GM21447 (cell line): ENCODE measurements around the gene SLC38A9.
A peak's percentile ranks its signal among the peaks of the same experiment; 100 is the strongest.
"Not testable (repeated sequence)": the region's sequence is repeated elsewhere in the genome, so short reads cannot be mapped to it uniquely, and the experiment has no call there.

ENCODE experiments used
- ATAC-seq: cut with Tn5 transposase; IDR thresholded peaks from one replicate; pipeline ENCODE4 v1.9.1; 2021; ENCODE audit not compliant: unreplicated experiment

The SLC38A9 gene

DNA sequence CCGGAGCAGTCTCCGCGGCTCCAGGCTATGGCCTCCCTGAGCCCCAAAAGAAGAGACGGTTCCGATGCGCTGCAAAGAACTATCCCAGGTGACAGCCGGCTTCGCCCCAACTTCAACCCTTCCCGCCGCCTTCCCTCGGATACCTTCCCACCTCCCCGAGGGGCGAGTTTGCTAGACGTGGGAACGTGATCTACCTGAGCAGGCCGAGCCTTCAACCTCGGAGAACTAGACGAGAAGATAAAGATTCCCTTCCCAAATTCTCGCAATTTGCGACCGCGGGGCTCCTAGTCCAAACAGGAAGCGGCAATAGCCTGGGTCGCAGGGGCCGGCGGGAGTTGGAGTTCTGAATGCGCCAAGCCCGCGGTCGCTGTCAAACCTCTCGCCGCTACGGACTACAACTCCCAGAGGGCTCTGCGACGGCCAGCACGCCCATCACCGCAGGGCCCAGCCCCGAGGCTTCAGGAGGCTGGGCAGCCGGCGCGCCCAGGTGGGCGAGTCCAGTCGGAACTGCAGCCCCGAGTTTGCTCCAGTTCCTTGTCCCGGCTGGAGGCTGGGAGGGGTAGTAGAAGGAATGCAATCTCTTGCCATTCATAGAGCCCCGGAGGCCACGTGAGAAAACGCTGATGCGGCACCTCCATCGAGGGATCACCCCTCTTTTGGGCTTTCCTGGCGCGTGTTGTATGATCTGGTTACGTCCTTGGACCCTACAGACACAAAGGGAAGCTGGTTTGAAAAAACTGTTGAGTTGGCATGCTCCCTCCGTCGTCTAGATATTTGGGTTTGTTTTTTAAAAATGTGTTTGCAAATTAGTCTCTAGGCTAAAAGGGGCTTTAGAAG, at the start of gene SLC38A9:
TSS of gene SLC38A9 (minus strand) at position 302 of the 837 bp plus-strand sequence. CDS start 14,366 bp downstream, outside the sequence.
- peak; percentile 100 for ATAC-seq

GRCh38 chr5:55761721-55762120, 49.6 kb upstream of the SLC38A9 start:
- ATAC-seq: not testable (repeated sequence)

DNA sequence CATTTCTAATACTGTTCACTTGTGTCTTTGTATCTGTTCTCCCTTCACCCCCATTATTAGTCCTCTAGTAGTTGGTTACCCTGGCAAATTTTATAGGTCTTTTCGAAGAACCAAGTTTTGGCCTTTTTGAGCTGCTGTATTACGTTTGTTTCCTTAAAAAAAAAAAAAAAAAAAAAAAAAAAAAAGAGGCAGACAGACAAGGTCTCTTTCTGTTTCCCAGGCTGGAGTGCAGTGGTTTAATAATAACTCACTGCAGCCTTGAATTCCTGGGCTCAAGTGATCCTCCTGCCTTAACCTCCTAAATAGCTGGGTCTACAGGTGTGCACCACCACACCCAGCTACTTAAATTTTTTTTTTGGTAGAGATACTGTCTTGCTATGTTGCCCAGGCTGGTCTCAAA, 46.6 kb upstream of the SLC38A9 start:
- no peak for ATAC-seq

DNA sequence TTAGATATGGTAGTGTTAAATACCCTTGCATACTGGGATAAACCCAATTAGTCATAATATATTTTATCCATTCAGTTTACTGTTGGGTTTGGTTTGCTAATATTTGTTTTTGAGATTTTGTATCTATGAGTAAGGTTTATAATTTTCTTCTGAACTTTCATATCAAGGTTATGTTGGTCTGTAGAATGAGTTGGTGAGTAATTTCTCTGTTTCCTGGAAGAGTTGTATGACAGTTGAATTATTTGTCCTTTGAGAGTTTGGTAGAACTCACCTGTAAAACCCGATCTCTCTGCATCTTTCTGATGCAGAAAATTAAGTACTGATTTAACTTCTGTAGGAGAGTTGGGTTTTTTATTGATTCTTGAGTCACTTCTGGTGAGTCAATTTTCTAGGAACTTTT, 46.1 kb upstream of the SLC38A9 start:
- no peak for ATAC-seq

DNA sequence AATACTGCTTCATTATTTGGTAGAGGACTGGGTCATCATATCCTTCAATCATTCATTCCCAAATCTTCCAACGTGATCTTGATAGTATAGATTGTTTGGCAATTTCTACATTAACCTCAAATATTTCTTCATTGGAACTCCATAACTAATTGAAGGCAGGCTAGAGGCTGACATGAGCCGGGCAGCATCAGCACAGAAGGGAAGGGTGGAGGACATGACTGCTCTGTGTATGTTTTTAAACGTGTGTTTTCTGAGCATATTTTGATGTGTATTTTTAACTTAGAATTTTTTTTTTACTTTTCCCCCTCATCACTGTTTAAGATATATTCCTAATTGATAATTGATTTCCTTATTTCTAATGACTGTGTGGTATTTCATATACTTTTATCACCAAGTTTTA, 38.4 kb upstream of the SLC38A9 start:
- ATAC-seq: no peak

DNA sequence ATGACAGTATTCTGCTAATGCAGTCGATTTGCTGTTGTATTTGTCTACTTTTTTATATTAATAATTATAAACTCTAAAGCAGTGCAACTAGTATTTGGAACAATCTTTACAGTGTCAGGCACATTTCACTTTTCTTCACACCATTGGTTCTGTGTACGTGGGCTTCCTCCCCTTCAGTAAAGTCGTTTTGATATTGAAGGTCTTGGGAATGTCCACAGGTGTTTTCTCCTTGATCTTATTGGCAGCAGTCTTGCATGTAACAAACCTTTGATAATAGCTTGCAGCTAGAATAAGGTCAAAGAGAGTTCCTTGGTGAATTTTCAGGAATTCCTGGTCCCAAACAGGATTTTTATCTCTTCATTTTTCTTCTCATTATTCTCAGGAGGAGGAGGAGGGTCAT, 37.9 kb upstream of the SLC38A9 start:
- no peak for ATAC-seq

DNA sequence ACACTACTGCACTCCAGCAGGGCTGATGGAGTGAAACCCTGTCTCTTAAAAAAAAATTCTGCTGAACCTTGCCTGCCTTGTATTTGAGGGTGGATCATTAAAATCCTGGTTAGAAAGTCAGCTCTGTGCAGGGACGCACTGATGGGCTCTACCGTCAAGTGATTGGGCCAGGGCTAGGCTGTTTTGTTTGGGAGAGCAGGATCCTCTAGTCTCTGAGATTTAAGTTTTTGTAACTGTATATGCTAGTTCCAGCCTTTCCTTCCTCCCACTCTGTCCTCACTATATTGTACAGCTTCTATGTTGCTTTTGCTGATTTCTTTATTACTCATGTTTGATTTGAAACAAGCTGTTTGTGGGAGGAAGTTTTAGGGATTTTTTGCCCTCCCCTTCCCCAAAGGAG, 37.3 kb upstream of the SLC38A9 start:
- no peak for ATAC-seq

DNA sequence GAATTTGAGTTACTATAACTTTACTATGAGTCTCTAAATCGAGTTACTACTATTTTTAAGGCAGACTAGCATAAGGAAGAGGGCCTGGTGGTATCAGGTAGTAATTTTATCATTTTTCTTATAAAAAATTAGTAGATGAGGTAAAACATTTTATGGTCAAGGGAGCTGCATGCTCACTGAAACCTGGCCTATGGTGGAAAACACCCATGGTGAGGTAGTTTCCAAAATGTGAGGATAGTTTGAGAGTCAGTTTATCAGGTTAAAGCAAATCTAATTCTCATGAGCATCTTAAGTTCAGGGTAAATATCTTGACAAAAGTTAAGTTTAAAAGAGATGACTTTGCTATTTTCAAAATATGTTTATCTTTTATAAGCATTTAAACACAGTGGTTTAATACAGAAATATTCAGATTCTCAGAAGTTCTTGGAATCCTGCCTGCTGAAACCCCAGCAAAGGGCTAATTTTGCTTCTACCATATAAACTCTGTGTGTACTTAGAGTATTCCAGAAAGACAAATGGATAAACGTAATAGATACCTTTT, 35.7 kb upstream of the SLC38A9 start:
- ATAC-seq: no peak

DNA sequence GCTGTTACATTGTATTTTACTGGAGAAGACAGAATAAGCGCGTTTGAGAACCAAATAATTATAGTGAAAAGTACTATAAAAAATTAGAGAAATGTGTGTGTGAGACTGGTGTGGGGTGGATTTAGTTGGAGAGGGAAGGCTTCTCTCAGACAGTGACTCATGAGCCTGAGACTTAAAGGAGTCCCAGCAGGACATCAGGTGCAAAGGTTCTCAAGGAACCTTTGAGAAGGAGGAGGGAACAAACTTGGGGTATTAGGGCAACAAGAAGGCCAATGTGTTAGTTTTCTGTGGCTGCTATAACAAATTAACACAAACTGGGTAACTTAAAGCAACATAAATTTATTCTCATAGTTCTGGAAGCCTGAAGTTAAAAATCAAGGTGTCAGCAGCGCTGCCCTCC, 30.7 kb upstream of the SLC38A9 start:
- no peak for ATAC-seq

GRCh38 chr5:55737793-55738192, 25.7 kb upstream of the SLC38A9 start, which contains the start of gene DDX4:
Gene DDX4 (plus strand): TSS chr5:55738061. CDS start chr5:55738964, 903 bp downstream.
- ATAC-seq: no peak

DNA sequence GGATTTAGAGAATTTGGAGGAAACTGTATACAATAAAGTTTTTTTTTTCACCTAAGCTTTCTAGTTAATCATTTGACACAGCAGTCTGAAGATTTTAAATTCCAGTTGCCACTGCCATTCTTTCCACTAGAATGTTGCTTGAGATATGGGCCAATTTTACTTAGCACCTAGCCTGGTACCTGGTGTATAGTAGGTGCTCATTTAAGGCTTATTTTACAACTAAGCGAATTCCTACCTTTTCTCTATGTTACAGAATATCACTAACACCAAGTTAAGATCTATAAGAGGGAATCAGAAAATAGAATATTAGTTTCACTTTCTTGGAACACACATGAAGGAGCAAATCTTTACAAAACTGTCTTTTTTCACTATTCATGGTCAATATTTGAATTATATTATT, 22.5 kb upstream of the SLC38A9 start:
- ATAC-seq: no peak

- no peak for ATAC-seq
These were observed 20.5 kb upstream of the SLC38A9 start for GRCh38 chr5:55732585-55732984.

GRCh38 chr5:55731848-55732247, 19.7 kb upstream of the SLC38A9 start:
- ATAC-seq: no peak

- no peak for ATAC-seq
These were observed 12.2 kb upstream of the SLC38A9 start for GRCh38 chr5:55724281-55724680.

- ATAC-seq: no peak
These were observed 8.1 kb upstream of the SLC38A9 start for GRCh38 chr5:55720188-55720703.

- not testable (repeated sequence) for ATAC-seq
These were observed 6.9 kb upstream of the SLC38A9 start for GRCh38 chr5:55719026-55719425.

DNA sequence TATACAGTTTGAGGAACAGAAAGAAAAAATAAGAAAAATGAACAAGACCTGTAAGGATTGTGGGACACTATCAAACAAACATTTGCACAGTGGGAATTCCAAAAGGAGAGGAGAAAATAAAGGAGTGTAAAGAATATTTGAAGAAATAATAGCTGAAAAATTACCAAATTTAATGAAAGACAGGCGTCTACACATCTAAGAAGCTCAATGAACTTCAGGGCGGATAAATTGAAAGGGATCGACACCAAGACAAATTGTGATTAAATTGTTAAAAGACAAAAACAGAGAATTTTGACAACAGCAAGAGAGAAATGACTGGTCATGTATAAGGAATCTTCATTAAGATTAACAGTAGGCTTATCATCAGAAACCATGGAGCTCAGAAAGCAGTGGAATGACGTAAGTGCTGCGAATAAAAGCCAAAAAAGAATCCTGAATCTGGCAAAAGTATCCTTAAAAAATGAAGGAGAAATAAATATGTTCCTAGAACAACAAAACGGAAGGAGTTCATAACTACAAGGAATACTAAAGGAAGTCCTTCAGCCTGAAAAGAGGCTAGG, 3.5 kb upstream of the SLC38A9 start:
- ATAC-seq: no peak

DNA sequence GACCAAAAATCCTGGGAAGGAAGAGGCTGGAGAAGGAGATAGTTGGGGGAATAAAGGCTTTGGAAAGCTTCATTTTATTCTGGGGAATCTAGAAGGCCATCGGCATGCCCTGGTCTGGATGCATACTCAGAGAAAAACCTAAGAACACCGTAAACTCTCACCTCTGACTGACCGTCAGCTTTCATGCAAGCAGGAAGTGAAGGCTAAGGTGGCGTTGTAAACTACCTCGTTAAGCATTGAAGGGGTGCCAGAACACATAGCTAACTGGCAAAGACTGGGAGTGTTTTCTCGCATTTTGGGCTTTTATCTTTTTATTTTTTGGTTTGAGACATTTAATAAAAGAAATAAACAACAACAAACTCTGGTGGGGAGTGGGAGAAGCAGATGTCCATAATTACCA, 2.6 kb upstream of the SLC38A9 start:
- ATAC-seq: no peak

DNA sequence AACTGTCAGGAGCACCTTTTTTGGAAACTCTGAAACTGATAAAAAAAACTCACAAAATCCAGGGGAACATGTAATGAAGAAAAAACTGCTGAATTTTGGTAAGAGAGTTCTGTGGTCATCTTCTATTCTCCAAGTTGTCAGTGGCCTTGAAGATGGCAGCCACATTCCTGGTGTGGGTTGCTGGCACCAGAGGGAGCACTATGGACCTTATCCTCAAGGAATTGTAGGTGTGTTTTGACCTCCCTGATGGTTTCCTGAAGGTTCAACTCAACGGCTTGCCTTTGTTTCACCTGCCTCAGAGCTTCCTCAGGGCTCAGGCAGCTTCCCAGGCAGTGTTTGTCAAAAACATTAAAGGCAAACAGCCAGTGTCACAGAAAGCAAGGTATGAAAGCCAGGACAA, 2.2 kb upstream of the SLC38A9 start:
- ATAC-seq: no peak

GRCh38 chr5:55713871-55714270, 1.7 kb upstream of the SLC38A9 start:
- ATAC-seq: no peak

DNA sequence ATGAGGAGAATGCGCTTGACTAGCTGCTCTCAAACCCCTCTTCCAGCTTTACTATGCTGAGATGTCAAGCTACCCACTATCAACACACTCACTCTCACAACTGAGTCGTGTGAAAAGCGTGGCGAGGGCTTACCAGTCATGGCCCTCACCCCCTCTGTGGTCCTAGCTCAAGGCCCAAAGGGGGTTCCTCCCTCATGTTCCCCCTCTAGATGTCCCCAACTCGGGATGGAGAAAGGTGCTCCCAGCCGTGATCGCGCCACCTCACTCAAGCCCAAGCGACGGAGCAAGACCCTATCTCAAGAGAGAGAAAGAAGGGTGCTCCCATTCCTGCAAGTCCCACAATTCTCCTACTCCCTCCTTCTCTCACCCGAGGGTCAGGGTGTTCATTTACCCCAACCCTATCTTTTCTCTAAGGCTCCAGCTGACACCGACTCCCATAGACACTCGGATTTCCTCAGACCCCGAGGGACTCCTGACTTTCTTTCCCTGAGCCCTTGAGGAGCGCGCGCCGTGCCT, 559 bp downstream of the SLC38A9 start:
- ATAC-seq: no peak

DNA sequence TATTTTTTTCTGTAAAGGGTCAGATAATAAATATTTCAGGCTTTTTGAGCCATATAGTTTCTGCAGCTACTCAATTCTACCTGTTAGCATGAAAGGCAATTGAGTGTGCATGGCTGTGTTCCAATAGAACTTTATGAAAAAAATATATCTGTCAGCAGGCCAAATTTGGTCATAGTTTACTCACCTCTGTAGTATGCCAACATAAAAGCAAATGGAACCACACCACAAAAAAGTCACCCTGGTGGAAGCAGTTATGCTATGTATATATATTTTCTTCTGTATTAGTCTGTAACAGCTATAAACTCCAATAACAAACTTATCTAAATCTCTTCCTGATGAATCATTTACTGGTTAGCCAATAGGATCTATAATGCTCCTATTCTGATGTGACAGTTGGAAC, 3.4 kb downstream of the SLC38A9 start:
- ATAC-seq: no peak
